NCI-H1417 treated with DMSO at 0.1 percent for 48 hours (cell line): ENCODE measurements around the gene DOK3.

Source experiments
- DNase-seq: peaks from one replicate; lab custom pipeline; 2025; lab: John Stamatoyannopoulos, UW

The DOK3 gene

GRCh38 chr5:177467436-177467835 is 42.2 kb downstream of the DOK3 start:
- no peak for DNase-seq

GRCh38 chr5:177466861-177467260 is 42.8 kb downstream of the DOK3 start:
- no peak for DNase-seq

DNA sequence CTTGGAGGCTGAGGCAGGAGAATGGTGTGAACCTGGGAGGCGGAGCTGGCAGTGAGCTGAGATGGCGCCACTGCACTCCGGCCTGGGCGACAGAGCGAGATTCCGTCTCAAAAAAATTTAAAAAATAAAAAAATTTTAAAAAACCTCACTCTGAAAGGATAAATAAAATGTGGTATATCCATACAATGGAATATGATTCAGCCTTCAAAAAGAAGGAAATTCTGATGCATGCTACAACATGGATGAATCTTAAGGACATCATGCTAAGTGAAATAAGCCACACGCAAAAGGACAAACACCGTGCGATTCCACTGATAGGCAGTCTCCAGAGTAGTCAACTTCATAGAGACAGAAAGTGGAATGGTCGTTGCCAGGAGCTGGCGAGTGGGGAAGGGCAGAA is 44.6 kb downstream of the DOK3 start:
- DNase-seq, result no peak

GRCh38 chr5:177462021-177462670 is 47.5 kb downstream of the DOK3 start:
- DNase-seq, result no peak

DNA sequence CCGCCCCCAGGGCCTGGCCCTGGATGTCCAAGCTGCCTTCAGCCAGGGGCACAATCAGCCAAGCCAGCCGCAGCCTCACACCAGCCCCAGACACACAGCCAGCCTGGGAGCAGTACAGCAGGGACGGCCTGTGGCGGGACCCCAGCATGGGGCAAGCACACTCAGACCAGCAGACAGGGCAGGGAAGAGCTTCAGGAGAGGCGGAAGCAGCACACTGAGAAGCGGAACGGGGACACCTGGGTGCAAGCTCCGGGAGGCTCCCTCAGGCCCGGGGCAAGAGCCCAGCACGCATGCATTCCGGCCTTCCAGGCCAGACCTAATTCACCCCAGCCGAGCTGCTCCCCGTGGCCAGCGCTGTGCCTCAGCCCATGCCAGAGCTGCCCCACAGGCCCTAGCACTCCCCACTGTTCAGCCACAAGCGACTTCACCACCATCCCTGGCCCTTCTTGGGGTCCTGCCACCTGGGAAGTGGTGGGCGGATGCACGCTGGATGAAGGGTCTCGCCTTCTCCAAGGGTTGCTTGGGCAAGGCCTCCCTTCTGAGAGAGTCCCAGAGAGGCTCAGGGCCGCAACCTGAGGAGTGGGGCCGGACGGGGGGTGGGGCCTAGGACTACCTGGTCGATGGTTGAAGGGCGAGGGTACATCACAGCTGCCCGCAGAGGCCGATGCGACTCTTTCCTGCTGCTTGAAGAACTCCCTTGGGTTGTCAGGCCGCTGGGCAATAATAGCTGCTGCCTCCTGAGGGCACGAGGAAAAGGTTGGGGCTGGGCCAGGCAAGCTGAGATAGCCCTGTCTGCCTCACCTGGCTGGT is 49.6 kb downstream of the DOK3 start:
- no peak for DNase-seq

- no peak for DNase-seq
Measured at GRCh38 chr5:177459357-177459756, 50.3 kb downstream of the DOK3 start.

DNA sequence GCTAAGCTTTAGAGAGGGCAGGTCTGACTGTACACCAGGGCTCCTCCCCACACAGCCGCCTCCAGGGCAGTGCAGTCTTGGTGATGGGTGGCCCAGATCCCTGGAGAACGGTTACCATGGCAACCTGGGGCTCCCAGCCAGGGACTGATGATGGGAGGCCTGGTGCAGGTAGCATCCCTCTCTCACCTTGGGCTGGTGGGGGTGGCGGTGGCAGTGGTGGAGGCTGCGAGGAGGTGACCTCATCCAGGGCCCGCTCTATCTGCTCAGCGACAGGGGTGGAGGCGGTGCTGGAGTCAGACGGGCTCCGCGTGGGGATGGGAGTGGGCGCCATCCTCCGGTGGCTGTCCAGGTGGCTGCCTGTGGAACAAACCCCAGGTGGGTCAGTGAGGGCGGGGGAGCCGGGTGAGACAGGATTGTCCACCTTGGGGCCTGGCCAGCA is 50.7 kb downstream of the DOK3 start:
- no peak for DNase-seq

GRCh38 chr5:177457852-177458681 is 51.6 kb downstream of the DOK3 start:
- DNase-seq, result no peak

DNA sequence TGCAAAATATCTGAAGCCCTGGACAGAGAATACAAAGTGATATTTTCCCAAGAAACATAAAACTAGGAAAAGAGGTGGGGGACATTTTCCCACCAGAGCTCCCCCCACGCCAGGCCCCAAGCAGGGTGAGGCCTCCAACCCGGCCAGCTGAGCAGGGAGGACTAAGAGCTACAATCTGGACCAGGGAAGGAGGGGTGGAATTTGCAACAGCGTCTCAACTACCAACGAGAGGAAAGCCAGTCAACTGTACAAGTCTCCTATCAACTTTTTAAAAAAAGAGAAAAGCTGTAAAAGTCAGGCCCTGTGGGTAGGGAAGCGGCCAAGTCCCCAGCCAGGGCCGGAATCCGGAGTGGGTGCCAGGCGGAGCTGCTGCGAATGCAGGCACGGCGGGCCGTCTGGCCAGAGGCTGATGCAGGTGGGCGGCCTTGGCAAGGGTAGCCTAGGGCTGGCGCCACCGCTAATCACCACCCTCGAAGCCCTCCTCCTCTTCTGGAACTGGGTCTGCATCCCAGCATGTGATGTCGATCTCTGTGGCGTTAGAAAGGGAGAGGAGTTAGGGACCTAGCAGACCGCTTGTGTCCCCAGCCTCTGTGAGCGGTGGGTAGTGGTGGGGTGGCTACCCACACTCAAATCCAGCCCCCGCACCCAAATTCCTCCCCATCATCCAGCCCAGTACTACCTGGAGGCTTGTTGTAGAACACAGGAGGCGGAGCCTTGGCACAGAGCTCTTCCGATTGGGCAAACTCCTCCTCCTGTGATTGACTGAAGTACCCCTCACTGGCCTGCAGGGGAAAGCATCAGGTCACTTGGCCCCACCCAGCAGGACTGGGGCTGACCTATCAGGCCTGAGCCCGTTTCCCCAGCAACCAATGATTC is 52.4 kb downstream of the DOK3 start:
- DNase-seq, result peak; percentile 56

GRCh38 chr5:177456591-177456964 is 53.0 kb downstream of the DOK3 start:
- DNase-seq, result no peak

DNA sequence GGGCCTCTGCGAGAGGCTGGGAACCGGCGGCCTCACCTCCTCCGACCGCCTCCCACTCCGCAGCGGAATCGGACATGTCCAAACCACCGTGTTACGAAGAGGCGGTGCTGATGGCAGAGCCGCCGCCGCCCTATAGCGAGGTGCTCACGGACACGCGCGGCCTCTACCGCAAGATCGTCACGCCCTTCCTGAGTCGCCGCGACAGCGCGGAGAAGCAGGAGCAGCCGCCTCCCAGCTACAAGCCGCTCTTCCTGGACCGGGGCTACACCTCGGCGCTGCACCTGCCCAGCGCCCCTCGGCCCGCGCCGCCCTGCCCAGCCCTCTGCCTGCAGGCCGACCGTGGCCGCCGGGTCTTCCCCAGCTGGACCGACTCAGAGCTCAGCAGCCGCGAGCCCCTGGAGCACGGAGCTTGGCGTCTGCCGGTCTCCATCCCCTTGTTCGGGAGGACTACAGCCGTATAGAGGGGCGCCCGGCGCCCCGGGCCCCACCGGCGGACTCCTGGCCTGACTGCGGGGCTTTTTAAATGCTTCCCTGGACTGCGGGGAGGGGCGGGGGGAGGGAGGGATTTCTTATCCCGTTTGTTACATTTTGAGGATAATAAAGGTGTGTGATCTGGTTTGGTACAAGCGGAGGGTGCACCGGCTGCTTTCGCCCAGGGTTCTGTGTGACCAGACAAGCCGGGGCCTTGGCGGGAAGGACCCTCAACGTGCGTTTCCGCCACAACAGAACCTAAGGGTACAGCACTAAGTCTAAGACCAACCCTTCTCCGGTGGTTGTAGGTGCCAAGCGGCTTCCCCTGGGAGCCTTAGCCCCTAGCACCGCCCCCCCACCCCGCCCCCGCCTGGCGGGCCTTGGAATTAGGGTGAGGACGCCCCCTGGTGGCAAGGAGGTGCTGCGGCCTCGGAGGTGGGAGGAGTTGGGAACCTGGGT is 53.7 kb downstream of the DOK3 start:
- no peak for DNase-seq

DNA sequence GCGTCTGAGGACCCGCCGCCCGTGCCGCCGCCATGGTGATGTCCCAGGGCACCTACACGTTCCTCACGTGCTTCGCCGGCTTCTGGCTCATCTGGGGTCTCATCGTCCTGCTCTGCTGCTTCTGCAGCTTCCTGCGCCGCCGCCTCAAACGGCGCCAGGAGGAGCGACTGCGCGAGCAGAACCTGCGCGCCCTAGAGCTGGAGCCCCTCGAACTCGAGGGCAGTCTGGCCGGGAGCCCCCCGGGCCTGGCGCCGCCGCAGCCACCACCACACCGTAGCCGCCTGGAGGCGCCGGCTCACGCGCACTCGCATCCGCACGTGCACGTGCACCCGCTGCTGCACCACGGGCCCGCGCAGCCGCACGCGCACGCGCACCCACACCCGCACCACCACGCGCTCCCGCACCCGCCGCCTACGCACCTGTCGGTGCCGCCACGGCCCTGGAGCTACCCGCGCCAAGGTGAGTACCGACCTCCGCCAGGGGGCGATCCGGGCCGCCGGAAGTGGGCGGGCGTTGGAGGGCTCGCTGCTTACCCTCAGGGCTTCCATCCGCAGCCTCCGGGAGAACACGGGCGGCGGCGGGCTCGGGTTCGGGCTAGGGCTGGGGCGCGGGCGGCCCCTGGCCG is 54.5 kb downstream of the DOK3 start:
- no peak for DNase-seq

- DNase-seq, result no peak
Measured at GRCh38 chr5:177454397-177455035, 55.1 kb downstream of the DOK3 start.

DNA sequence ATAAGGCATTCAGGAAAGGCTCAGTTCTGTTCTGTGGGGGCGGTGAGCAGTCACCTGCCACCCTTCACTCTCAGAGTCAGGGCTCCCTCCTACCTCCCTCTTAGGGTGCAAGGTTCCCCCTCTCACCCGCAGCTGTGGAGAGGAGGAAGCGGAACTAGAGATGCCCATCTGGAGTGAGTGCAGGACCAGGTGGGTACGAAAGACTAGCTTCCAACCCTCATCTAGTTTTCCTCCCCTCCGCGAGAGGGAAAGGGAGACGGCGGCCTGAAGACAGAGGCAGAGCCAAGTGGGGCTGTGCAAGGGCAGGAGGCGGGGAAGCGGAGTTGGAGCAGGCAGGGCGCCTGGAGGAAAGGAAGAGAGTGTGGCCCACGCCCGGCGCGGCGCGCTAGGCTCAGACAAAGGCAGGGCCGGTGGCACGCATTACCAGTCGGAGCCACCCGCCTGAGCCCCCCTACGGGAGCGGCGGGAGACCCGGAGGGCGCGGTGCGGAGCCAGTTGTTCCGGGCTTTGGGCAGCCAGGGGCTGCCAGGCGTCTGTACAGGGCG is 55.7 kb downstream of the DOK3 start:
- no peak for DNase-seq

- no peak for DNase-seq
Measured at GRCh38 chr5:177452688-177453638, 56.7 kb downstream of the DOK3 start.
